Measurements from ENCODE around the gene HEY2. TPM values are rescaled to one million over a fixed set of nuclear protein-coding genes. Genes with fewer than 3 reads are reported as not detected.

HEY2 gene
- total and polyA plus RNA-seq, 2 of the 8 experiments (the other 6 are each of a cell fraction or from before 2014, with no cell fraction given) = 9.1 to 16.2 TPM

GRCh38 chr6:125791820-125792165 lies 42.4 kb downstream of the HEY2 start:
- ChIA-PET CTCF (ENCODE audit: partially characterized antibody) (interaction anchor here (0.8 to 6.2 kb wide), 23 partner anchors 10 to 920 kb away, joined by 3 to 77 read pairs (median 6); partner anchors contain the start of gene HINT3), POLR2A (ENCODE audit: partially characterized antibody) (interaction anchor here (0.9 to 3.2 kb wide), 4 partner anchors 11 to 638 kb away, joined by 3 to 66 read pairs (median 4); partner anchors contain the start of gene TPD52L1)
- Histone ChIP-seq H2BK20ac (ENCODE audit: low read length) (no peak overlapping the region), H3K4me3 (ENCODE audit: extremely low read depth in 1 of 4, insufficient read depth in 2 of 4, low read depth in 3 of 4, low read length in 4 of 4) (peak overlapping the region; percentile 66 to 84 (median 74); a peak in 4 of 8 replicates), H3K4me2 (ENCODE audit: insufficient read depth in 1 of 2, low read depth in 2 of 2, low read length in 2 of 2) (peak overlapping the region; percentile 75 to 89), H2BK5ac (ENCODE audit: low read depth, low read length) (no peak overlapping the region), H3K4me1 (replicated peaks in 1 of 4; ENCODE audit: control insufficient read depth in 3 of 4, insufficient read depth in 4 of 4, low read length in 3 of 4) (peaks cover 2 to 10% (median 4%) of the 10 kb centered on the region in 4 experiments; a peak in 4 of 7 replicates), H3K36me3 (ENCODE audit: control insufficient read depth in 2 of 4, insufficient read depth in 4 of 4, low read length in 3 of 4) (no peaks in the 10 kb centered on the region), H3K23ac (ENCODE audit: insufficient read length) (no peak overlapping the region), H3K79me2 (ENCODE audit: control insufficient read depth in 1 of 2, insufficient read depth in 2 of 2, low read length in 2 of 2) (0 out of 4 replicates have a peak, but pooled peaks cover 0 to 5% of the 10 kb centered on the region in 2 experiments), H3K14ac (ENCODE audit: insufficient read length) (no peak overlapping the region), H4K91ac (replicated peaks; ENCODE audit: insufficient read length, low read length) (no peak overlapping the region), H4K20me1 (replicated peaks in 1 of 2; ENCODE audit: control insufficient read depth in 1 of 2, insufficient read depth in 2 of 2, low read length in 2 of 2) (no peaks in the 10 kb centered on the region), H3K27ac (ENCODE audit: low read depth, low read length) (no peak overlapping the region), H3K79me1 (ENCODE audit: low read depth, low read length) (no peaks in the 10 kb centered on the region), H2BK15ac (ENCODE audit: low read length) (no peak overlapping the region), H3K9me3 (ENCODE audit: insufficient read depth in 2 of 2, low read depth in 1 of 2, low read length in 1 of 2) (no peaks in the 10 kb centered on the region), H2BK120ac (replicated peaks; ENCODE audit: low read depth, low read length) (no peak overlapping the region), H4K5ac (ENCODE audit: insufficient read length, low read depth, low read length) (no peak overlapping the region), H2AK5ac (ENCODE audit: low read depth, low read length) (no peak overlapping the region), H3K4ac (replicated peaks; ENCODE audit: insufficient read length, low read depth, low read length) (no peak overlapping the region), H3K9ac (replicated peaks in 1 of 4; ENCODE audit: extremely low read depth in 1 of 4, low read depth in 3 of 4, low read length in 3 of 4) (no peak overlapping the region), H3K23me2 (ENCODE audit: low read depth, low read length) (peaks cover 11% of the 10 kb centered on the region), H2AFZ (ENCODE audit: low read length) (no peak overlapping the region), H3K56ac (replicated peaks; ENCODE audit: insufficient read length, low read depth, low read length) (no peak overlapping the region), H2BK12ac (ENCODE audit: low read depth, low read length) (no peak overlapping the region), H3K27me3 (replicated peaks in 1 of 4; ENCODE audit: control insufficient read depth in 3 of 4, extremely low read depth in 1 of 4, insufficient read depth in 3 of 4, low read length in 3 of 4) (no peaks in the 10 kb centered on the region; a peak in 1 of 7 replicates), H4K8ac (ENCODE audit: extremely low read depth, insufficient read depth, low read length) (no peak overlapping the region), H3K18ac (ENCODE audit: extremely low read depth, low read length) (no peak overlapping the region)
- TF ChIP-seq ATF2 (IDR thresholded peaks at IDR 0.05; ENCODE audit: low read length) = no peak
- no peak for TF ChIP-seq MAX (IDR thresholded peaks at IDR 0.05)
- no peak for TF ChIP-seq PHF8 (conservative IDR thresholded peaks at IDR 0.05; ENCODE audit: low read depth, low read length)
- TF ChIP-seq RXRA (IDR thresholded peaks at IDR 0.05; ENCODE audit: insufficient read depth, low read depth, low read length) = no peak
- no peak for TF ChIP-seq SIX5 (IDR thresholded peaks at IDR 0.05; ENCODE audit: low read depth, low read length)
- no peak for TF ChIP-seq POLR2A (IDR thresholded peaks at IDR 0.05; ENCODE audit: control extremely low read depth in 1 of 2, low read depth in 2 of 2, low read length in 2 of 2)
- no peak for TF ChIP-seq SUZ12 (IDR thresholded peaks at IDR 0.05; ENCODE audit: low read length)
- no peak for TF ChIP-seq HDAC6 (IDR thresholded peaks at IDR 0.05; ENCODE audit: low read depth, low read length)
- no peak for TF ChIP-seq RBBP5 (IDR thresholded peaks at IDR 0.05; ENCODE audit: borderline replicate concordance, low read depth, low read length)
- TF ChIP-seq POLR2AphosphoS5 (IDR thresholded peaks at IDR 0.05; ENCODE audit: low read depth, low read length) = no peak
- TF ChIP-seq CEBPB (IDR thresholded peaks at IDR 0.05; ENCODE audit: low read depth, low read length) = no peak
- TF ChIP-seq BCL11A (IDR thresholded peaks at IDR 0.05; ENCODE audit: low read depth in 2 of 2, low read length in 2 of 2) = no peak
- no peak for TF ChIP-seq TCF12 (IDR thresholded peaks at IDR 0.05; ENCODE audit: low read depth, low read length)
- TF ChIP-seq SIRT6 (IDR thresholded peaks at IDR 0.05; ENCODE audit: low read length) = no peak
- FAIRE-seq (no peak), DNase-seq (ENCODE audit: low read depth in 1 of 2, low spot score in 2 of 2) (no peak)

Measured in H1 (cell line).